GM21423 (cell line): ENCODE results near the gene NR3C2.

Source experiments
- ATAC-seq: cut with Tn5 transposase; IDR thresholded peaks from one replicate; pipeline ENCODE4 v1.9.1; 2021; ENCODE audit warnings: mild to moderate bottlenecking, moderate library complexity; ENCODE audit not compliant: unreplicated experiment

The NR3C2 gene

GRCh38 chr4:148268835-148269234 is 173.4 kb downstream of the NR3C2 start:
- no peak for ATAC-seq

GRCh38 chr4:148266921-148267320 is 175.3 kb downstream of the NR3C2 start:
- no peak for ATAC-seq

GRCh38 chr4:148266240-148266639 is 176.0 kb downstream of the NR3C2 start:
- no peak for ATAC-seq

DNA sequence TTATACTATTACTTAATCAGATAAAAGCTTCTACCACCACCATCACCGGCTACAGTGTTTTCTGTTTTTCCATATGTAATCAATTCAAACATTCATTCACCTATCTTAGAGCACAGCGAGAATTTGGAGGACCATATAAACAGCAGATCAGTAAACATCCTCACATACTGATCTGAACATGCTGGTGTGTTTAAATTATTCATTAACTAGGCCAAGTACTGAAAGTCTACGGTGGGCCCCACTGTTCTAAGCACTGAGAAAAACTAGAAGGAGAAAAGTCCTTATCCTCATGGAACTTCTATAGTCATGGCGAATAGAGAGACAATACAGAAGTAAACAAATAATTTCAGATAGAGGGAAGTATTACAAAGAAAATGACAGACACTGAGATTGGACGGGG is 176.6 kb downstream of the NR3C2 start:
- no peak for ATAC-seq

GRCh38 chr4:148263802-148264201 is 178.4 kb downstream of the NR3C2 start:
- no peak for ATAC-seq

DNA sequence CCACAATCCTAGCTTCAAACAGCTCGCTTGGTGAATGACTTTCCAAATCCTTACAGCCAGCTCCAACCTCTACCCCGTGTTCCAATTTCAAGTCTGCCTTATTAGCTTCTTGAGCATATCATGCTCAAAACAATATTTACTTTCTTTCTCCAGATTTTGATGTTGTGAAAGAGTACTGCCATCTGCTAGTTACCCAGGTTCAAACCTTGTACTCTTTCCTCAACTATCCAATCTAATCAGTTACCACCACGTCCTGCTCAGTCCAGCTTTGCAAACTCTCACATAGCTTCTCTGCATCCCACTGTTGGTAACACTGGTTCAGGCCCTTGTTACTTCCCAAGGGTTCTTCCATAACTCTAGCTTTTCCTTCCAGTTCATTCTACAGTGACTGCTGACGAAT is 179.1 kb downstream of the NR3C2 start:
- no peak for ATAC-seq

- no peak for ATAC-seq
Observed at GRCh38 chr4:148261848-148262247, 180.4 kb downstream of the NR3C2 start.

DNA sequence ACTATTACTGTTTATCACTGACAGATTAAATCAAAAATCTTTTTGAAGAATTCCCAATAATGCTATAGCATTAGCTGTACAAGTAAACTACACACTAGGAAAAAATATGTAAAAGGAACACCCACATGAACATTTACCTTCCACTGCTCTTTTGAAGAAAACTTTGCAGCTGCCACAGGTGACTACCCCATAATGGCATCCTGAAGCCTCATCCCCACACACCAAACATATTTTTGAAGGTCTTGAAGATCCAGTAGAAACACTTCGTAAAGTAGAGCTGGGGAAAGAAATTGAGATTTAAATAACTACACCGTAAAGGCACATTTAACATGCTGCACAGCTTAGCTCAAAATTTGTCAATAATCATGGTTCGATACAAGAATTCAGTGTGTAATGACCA is 182.4 kb downstream of the NR3C2 start:
- no peak for ATAC-seq

DNA sequence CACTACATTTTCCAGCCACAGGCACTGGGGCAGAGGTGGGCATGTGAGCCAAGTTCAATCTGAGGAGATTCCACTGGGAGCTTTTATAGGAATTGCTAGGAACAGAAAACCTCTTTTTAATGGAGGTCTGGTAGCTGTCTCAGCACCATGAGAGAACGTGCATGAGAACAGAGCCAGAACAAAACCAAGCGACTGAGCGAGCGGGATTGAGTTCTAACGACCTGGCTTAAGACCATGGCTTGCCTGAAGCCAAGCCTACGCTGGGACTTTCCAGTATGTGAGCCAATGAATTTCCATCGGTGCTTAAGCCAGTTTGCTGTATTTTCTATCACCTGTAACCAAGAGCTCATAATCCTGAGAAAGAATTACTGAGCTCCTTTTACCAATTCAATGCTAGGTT is 183.7 kb downstream of the NR3C2 start:
- ATAC-seq: no peak

DNA sequence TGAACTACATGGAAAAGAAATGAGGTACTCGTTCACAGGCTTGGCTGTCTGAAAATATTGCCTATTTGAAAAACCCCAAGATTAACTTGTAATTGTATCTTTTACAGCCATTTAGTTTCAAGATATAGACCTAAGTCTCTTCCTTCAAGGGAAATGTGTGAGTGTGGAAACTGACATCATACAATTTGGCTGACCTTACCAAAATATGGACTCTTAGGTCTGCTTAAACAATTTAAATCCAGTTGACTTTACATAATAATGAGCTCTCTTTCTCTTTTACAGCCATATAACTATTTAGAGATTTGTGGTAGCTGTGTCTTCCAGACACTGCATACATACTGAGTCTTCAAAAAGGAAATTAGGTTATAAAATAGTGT is 186.9 kb downstream of the NR3C2 start:
- ATAC-seq: no peak

- ATAC-seq: no peak
Observed at GRCh38 chr4:148254621-148255343, 187.4 kb downstream of the NR3C2 start.

DNA sequence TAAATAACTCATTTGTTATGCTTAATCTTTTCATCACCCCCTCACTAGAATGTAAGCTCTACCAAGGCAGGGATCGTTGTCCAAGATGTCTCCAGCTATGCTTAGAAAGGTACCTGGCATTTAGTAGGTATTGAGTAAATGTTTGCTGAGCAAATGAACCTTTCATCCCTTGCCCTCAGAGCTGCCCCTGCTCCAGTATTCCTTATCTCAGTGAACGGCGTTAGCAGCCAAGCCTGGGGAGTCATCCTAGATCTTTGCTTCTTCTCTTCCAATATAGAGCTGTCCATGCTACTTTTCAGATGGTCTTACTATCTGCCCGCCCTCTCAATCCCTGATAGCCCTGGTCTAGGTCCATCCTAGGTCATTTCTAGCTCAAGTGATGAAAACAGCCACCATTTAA is 188.4 kb downstream of the NR3C2 start:
- ATAC-seq: no peak

DNA sequence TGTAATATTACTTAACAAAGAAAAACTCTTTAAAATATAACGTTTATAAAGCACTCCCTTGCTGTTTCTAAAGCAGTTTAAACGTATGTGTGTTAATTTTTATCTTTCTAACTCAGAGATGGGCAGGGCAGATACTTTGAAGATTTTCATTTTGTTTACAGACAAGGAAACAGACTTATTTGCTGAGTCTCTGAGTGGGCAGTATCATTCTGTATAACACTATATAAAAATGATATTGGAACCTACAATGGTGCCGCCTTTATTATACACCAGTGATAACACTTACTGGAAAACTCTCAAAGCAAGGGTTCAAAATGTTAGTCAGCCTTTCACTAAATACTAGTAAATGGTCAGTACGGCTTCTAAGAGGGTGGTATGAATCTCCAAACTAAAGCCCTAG is 193.4 kb downstream of the NR3C2 start:
- ATAC-seq: no peak

DNA sequence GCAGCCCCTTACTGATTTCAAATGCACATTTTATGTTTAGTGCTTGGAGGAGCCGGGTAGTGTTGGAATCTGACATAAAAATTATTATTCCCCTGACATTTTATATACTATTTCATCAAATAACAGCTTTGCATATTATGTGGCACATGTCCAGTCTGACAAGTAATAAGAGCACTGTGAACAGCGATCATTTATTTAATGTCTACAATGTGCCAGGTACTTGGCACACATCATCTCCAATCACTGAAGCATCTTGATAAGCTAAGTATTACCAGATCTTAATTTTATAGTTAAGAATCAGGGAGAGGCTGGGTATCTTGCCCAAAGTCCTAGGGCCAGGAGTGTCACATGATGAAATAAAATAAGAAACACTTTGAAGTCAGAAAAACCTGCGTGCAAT is 197.2 kb downstream of the NR3C2 start:
- no peak for ATAC-seq

DNA sequence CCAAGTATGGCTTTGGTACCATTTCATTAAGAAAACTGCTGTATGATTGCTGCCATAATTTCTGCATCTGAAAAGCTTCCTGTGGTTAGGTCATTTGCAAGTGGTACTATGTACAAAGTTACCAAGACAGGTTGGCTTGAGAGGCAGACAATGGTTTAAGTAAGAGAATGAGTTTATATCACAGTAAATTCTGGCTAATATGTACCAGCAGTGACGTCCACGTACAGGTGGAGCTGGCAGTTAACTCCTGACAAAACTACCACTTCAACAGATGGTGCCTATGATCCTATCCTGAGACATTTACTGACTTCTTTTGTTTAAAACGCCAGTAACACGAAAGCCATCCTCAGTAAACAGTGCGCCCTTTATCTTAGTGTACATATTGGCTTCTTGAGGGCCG is 198.4 kb downstream of the NR3C2 start:
- no peak for ATAC-seq

DNA sequence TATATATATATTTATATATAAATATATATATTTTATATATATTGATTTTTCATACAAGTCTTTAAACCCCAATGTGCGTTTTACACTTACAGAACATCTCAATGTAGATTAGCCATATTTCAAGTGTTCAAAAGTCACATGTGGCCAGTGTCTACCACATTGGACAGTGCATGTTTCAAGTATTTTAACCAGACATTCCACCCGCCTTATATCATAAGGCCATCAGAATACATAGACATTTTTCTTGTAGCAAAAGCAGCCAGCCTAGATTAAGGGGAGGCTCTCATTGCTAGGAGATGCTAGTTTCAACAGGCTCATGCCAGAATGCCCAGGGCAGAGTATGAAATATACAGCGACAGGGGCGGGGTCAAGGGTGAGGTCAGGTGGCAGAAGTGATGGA is 202.0 kb downstream of the NR3C2 start:
- ATAC-seq: no peak

DNA sequence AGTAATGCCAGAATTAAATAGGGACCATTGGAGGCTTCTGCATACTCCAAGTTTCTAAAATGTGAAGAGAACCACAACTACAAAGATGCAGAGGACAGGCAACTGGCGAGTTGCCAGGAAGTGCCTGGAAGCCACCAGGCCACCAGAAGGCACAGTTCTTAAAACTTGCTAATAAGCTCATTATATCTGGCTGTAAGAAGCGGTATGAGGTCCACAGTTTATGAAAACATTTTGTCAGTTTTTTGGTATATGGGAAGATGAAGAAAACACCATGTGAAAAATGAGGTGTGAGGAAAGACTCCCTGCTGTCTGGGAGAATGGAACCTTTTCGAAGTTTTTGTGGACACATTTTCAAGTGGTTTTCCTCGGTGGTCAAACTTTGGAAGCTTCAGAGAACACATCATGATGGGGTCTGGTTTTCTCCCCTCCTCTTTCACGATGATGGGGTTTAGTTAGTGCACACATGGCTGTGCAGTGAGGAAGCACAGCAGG is 202.7 kb downstream of the NR3C2 start:
- no peak for ATAC-seq

DNA sequence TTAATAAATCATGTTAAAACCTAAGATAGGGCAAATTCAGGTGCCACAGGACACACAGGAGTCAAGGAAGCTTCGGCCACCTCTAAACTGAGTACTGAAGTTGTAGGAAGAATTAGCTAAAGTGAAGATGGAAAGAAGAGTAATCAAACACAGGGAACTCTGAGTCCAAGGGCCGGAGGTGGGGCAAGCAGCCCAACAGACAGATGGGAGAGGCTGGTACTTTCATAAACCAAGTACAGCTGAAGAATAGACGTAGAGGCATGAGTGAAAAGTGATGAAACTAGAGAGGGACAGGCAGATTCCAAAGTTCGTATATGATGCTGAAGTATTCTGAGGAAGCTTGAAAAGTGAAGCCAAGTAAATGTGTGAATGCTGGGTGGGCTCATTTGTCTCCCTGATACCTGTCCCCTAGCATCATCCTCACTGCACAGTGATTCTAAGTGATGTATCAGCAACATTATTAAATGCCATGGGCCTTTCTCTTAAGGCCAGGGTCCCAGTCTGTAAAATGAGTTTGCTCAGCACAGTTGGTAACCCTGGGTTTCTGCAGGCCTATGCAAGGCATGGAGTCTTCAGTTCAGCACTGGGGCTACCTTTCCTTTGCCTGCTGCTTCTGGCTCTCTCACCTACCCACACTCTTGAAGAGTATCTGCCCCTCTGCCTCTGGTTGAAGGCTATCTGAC is 203.3 kb downstream of the NR3C2 start:
- ATAC-seq: no peak

GRCh38 chr4:148238086-148238485 is 204.1 kb downstream of the NR3C2 start:
- ATAC-seq: no peak

- no peak for ATAC-seq
Observed at GRCh38 chr4:148235809-148236208, 206.4 kb downstream of the NR3C2 start.

DNA sequence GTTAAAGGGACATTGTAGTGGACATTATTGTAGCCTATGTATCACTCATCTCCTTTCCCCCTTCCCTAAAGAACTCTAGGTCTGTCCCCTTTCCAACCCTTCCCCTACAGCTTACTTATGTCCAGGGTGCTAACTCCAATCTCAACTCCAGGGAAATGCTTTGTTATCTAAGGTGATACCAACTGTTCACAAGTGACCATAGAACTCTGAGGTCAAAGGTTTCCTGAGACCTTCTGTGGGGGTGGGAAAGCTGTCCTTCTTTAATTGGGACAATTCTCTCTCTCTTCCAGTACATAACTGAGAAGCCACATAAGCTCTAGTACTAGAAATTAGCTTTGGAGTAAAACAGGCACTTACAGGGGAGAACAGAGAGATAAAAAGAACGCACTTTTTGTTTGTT is 212.4 kb downstream of the NR3C2 start:
- ATAC-seq: no peak

- no peak for ATAC-seq
Observed at GRCh38 chr4:148229028-148229427, 213.2 kb downstream of the NR3C2 start.

DNA sequence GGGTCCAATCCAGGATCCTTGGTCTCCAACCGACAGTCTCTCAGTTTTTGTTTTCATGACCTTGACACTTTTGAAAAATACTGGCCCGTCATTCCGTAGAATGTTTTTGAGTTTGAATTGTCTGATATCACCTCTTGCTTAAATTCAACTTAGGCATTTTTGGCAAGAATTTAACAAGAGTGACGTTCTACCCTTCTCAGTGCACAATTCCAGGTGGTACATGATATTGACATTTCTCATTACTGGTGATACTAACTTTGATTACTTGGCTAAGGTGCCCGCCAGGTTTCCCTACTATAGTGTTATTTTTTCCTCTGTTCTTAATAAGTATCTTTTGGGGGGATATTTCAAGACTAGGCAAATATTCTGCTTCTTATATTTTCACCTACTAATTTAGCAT is 215.1 kb downstream of the NR3C2 start:
- no peak for ATAC-seq
